HCT116 (cell line): ENCODE results near the gene SLC10A7.

ENCODE experiments used
- EZH2 ChIP-seq: fragments of 200-600 bp; sonication (generic); IDR thresholded peaks from 2 replicates; pipeline ENCODE4 v1.6.1; 2017; ENCODE audit warnings: antibody characterized with exemption, mixed run types
- EZH2phosphoT487 ChIP-seq: fragments of 200-600 bp; IDR thresholded peaks from 2 replicates; pipeline ENCODE4 v1.6.1; 2018; ENCODE audit warnings: antibody characterized with exemption, borderline replicate concordance
- POLR2A ChIP-seq: IDR thresholded peaks from 2 replicates; pipeline ENCODE4 v1.7.0; 2011; ENCODE audit warnings: borderline replicate concordance; ENCODE audit not compliant: insufficient read depth, insufficient read length; ENCODE audit errors: extremely low read depth
- POLR2AphosphoS5 ChIP-seq: IDR thresholded peaks from 2 replicates; pipeline ENCODE4 v1.6.1; 2011; ENCODE audit warnings: mild to moderate bottlenecking, low read depth, low read length, moderate library complexity
- TF ChIP-seq, protein P1 (sequence below), 3 experiments: fragments of 200-600 bp in 1 of 3; sonication (generic) in 1 of 3; IDR thresholded peaks in 2 of 3; conservative IDR thresholded peaks in 1 of 3; 2 replicates each; pipeline ENCODE4 v1.5.1; 2012 to 2017; ENCODE audit warnings: low read depth in 2 of 3, low read length in 2 of 3, antibody characterized with exemption in 1 of 3, borderline replicate concordance in 1 of 3, control low read depth in 1 of 3, mild to moderate bottlenecking in 1 of 3, mixed read lengths in 1 of 3, mixed run types in 1 of 3, moderate library complexity in 1 of 3; ENCODE audit not compliant: insufficient read depth in 1 of 3

- no peak for TF ChIP-seq POLR2AphosphoS5
- peak; percentile 24 for TF ChIP-seq POLR2A
- TF ChIP-seq, protein P1, sequence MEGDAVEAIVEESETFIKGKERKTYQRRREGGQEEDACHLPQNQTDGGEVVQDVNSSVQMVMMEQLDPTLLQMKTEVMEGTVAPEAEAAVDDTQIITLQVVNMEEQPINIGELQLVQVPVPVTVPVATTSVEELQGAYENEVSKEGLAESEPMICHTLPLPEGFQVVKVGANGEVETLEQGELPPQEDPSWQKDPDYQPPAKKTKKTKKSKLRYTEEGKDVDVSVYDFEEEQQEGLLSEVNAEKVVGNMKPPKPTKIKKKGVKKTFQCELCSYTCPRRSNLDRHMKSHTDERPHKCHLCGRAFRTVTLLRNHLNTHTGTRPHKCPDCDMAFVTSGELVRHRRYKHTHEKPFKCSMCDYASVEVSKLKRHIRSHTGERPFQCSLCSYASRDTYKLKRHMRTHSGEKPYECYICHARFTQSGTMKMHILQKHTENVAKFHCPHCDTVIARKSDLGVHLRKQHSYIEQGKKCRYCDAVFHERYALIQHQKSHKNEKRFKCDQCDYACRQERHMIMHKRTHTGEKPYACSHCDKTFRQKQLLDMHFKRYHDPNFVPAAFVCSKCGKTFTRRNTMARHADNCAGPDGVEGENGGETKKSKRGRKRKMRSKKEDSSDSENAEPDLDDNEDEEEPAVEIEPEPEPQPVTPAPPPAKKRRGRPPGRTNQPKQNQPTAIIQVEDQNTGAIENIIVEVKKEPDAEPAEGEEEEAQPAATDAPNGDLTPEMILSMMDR (IDR thresholded peaks at IDR 0.05 in 2 of 3, conservative IDR thresholded peaks at IDR 0.05 in 1 of 3; ENCODE audit: borderline replicate concordance in 1 of 3, insufficient read depth in 1 of 3, low read depth in 2 of 3, low read length in 2 of 3) = no peak
- no peak for TF ChIP-seq EZH2phosphoT487
- no peak for TF ChIP-seq EZH2
Measured at GRCh38 chr4:146520896-146521540, 722 bp downstream of the SLC10A7 start.
